Psoas muscle (tissue), 8 donors: ENCODE measurements around the gene SURF6. TPM values are rescaled to one million over a fixed set of nuclear protein-coding genes. Genes with fewer than 3 reads are reported as not detected.

ENCODE experiments used
- ATAC-seq, 4 donors: fragments of 200-7000 bp; cut with Tn5 transposase; one replicate each; pipeline ENCODE4 v1.9.1; 2020; ENCODE audit warnings: moderate library complexity in 3 of 4, mild to moderate bottlenecking in 2 of 4
- DNase-seq, 2 donors: peaks; one replicate each; pipeline ENCODE4 v3.0.0-alpha.2; 2020
- H3K27ac ChIP-seq: fragments of 200-600 bp; one replicate; pipeline ENCODE4 v1.8.0; 2022
- H3K27me3 ChIP-seq, 3 donors: fragments of 200-600 bp in 1 of 3; one replicate each; pipeline versions ENCODE4 v1.6.1 to v1.8.0; 2013 to 2022; ENCODE audit warnings: low read length in 2 of 3, mild to moderate bottlenecking in 2 of 3, moderate library complexity in 1 of 3; ENCODE audit not compliant: insufficient read depth in 3 of 3
- H3K36me3 ChIP-seq, 2 donors: fragments of 200-600 bp in 1 of 2; one replicate each; pipeline versions ENCODE4 v1.6.1 to v1.8.0; 2013 to 2022; ENCODE audit warnings: low read depth in 1 of 2, mild to moderate bottlenecking in 1 of 2, moderate library complexity in 1 of 2; ENCODE audit not compliant: insufficient read depth in 1 of 2
- H3K4me1 ChIP-seq: fragments of 200-600 bp; one replicate; pipeline ENCODE4 v1.8.0; 2022
- H3K4me3 ChIP-seq: fragments of 200-600 bp; one replicate; pipeline ENCODE4 v1.8.0; 2022; ENCODE audit warnings: mild to moderate bottlenecking
- H3K9me3 ChIP-seq: fragments of 200-600 bp; one replicate; pipeline ENCODE4 v1.8.0; 2022
- WGBS, 3 donors: extraction: QIAGEN DNeasy Blood & Tissue Kit; methylation state at CpG; one replicate each; pipeline versions ENCODE4 v1.1.6 to v1.1.7; 2013; 5-methylcytosine and 5-hydroxymethylcytosine counted together
- intact Hi-C, 2 donors: fragments of 100-400 bp; cut with DNase I; formaldehyde crosslinking; loops; one replicate each; pipeline versions ENCODE4 v1.11.0 to v1.14.2; 2022
- polyA plus RNA-seq, 3 donors: library from polyadenylated mRNA; stranded (reverse); fragments of 200-250 nt; gene quantifications; one replicate each; pipeline ENCODE4 v1.2.3, GENCODE V29; 2013
- total RNA-seq, 4 donors: library from RNA; stranded (reverse); fragmentation: NEBNext Ultra II Directional in 2 of 4; extraction: Animal tissue kit (Norgen Biotek cat#: 25700) in 2 of 4; gene quantifications; one replicate each; pipeline versions ENCODE4 v1.2.1 to v1.2.4, GENCODE V29; 2021 to 2023
- TF ChIP-seq, protein P1 (sequence below): fragments of 200-600 bp; IDR thresholded peaks from one replicate; pipeline ENCODE4 v1.8.0; 2022; ENCODE audit warnings: antibody characterized with exemption
- donor health status: healthy with polysubstance abuse.
- donor health status: DM: no; HTN: no; CAD: no; lungs with moderate emphysema.
- donor health status: Bipolar disorder and iron deficiency.
- donor health status: healthy.
- donor health status: DM: yes; HTN: yes; CAD: no.
- donor health status: DM: no; HTN: no; CAD: no.
- donor health status: DM: no; HTN: no; CAD: no.
- donor health status: DM: yes; HTN: yes; CAD: no.

The SURF6 gene
- total and polyA plus RNA-seq, 7 donors: 11.4 to 43.0 (median 27.3) TPM

DNA sequence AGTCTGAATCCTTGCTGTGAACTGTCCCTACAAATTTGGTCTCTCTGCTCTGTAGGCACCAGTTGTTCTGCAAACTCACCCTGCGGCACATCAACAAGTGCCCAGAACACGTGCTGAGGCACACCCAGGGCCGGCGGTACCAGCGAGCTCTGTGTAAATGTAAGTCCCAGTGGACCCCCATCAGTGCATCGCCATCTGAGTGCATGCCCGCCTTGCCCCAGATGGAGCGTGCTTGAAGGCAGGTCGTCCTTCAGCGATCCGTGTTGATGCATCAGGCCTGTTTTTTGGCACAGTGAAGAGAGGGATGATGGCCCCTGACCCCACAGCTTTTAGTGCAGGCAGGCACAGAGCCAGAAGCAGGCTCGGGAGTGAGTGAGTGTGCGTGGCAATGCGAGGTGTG lies 21.7 kb upstream of the SURF6 start:
- Histone ChIP-seq H3K27me3 (no peaks in the 10 kb centered on the region), H3K4me1 (peaks cover 25% of the 10 kb centered on the region), H3K27ac (no peak overlapping the region), H3K9me3 (no peaks in the 10 kb centered on the region), H3K4me3 (no peak overlapping the region), H3K36me3 (peaks cover 3 to 54% of the 10 kb centered on the region in 2 donors)
- DNase-seq: no peak
- WGBS, 3 donors: 77 to 85% (median 77%) methylated on average over 14 of the region's 14 CpGs
- ATAC-seq: no peak
- TF ChIP-seq, protein P1, sequence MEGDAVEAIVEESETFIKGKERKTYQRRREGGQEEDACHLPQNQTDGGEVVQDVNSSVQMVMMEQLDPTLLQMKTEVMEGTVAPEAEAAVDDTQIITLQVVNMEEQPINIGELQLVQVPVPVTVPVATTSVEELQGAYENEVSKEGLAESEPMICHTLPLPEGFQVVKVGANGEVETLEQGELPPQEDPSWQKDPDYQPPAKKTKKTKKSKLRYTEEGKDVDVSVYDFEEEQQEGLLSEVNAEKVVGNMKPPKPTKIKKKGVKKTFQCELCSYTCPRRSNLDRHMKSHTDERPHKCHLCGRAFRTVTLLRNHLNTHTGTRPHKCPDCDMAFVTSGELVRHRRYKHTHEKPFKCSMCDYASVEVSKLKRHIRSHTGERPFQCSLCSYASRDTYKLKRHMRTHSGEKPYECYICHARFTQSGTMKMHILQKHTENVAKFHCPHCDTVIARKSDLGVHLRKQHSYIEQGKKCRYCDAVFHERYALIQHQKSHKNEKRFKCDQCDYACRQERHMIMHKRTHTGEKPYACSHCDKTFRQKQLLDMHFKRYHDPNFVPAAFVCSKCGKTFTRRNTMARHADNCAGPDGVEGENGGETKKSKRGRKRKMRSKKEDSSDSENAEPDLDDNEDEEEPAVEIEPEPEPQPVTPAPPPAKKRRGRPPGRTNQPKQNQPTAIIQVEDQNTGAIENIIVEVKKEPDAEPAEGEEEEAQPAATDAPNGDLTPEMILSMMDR: no peak
- intact Hi-C loops: loop anchor here in 1 of 2 donors (5.0 to 10.0 kb wide), 3 partner anchors 50 to 130 kb away; no protein-coding TSS in a partner anchor

DNA sequence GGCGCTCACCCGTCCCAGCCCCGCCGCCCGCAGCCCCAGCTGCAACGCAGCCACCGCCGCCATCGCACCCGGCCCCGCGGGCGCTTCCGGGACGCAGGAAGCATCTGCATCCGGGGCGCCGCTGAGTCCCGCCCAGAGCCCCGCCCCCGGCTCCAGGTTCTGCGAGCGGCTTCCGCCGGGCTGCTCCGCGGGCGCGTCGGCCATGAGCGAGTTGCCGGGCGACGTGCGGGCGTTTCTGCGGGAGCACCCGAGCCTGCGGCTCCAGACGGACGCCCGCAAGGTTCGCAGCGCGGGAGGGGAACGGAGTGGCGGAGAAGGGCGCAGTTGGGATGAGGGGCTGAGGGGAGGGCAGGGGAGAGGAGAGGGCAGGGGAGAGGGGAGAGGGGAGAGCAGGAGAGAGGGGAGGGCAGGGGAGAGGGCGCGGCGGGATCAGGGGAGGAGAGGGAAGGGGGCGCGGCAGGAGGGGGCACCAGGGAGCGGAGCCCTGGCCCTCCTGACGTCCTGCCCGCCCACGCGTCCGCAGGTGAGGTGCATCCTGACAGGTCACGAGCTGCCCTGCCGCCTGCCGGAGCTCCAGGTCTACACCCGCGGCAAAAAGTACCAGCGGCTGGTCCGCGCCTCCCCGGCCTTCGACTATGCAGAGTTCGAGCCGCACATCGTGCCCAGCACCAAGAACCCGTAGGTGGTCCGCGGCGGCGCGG lies 20.6 kb upstream of the SURF6 start, which contains the start of the genes SURF1 and SURF2:
Gene SURF1, minus strand, starts transcription at position 97 of the 701 bp plus-strand sequence. Its CDS starts 34 bp downstream, at position 63.
Gene SURF2, plus strand, starts transcription at position 160 of the 701 bp plus-strand sequence. Its CDS starts 43 bp downstream, at position 203.
- TF ChIP-seq, protein P1: no peak
- intact Hi-C loops: loop anchor here in 1 of 2 donors (5.0 to 10.0 kb wide), 3 partner anchors 51 to 131 kb away; no protein-coding TSS in a partner anchor
- Histone ChIP-seq H3K27me3 (no peaks in the 10 kb centered on the region), H3K9me3 (no peaks in the 10 kb centered on the region), H3K27ac (peak within 1 kb of the TSS; percentile 79), H3K4me3 (peak within 1 kb of the TSS; percentile 72), H3K36me3 (peaks cover under 1 to 54% of the 10 kb centered on the region in 2 donors), H3K4me1 (peaks cover 25% of the 10 kb centered on the region)
- 1 to 2% (median 1%) methylated on average over 39 to 78 of the region's 78 CpGs for WGBS, 3 donors
- DNase-seq: peak; percentile 92 to 95
- peak; percentile 81 to 90 (median 86) for ATAC-seq

DNA sequence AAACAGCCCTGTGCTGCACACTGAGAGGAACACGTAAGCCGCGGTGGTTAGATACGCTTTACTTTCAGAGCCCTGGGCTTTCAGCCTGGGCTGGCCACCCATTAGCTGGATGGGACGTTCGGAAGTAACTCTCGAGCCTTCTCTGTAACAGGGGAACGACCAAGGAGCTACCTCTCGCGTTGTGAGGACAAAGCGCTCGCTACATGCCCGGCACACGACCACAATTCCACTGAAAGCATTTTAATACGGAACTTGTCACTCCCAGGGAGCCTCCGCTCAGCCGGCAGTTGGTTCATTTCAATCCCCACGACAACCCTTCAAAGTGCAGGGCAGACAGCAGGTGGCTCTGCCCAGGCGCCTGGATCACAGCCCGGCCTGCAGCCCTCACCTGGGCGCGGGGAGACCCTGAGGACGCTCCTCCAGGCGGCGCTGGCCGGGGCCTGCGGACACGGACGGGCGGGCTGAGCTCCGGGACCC lies 19.9 kb upstream of the SURF6 start:
- no peak for DNase-seq
- intact Hi-C loops: loop anchor here in 1 of 2 donors (5.0 to 10.0 kb wide), 3 partner anchors 51 to 131 kb away; no protein-coding TSS in a partner anchor
- Histone ChIP-seq H3K36me3 (peaks cover 0 to 54% of the 10 kb centered on the region in 2 donors), H3K27ac (peak overlapping the region; percentile 79), H3K4me1 (peaks cover 26% of the 10 kb centered on the region), H3K9me3 (no peaks in the 10 kb centered on the region), H3K27me3 (no peaks in the 10 kb centered on the region), H3K4me3 (peak overlapping the region; percentile 72)
- TF ChIP-seq, protein P1: no peak
- ATAC-seq: peak; percentile 23 to 58 (median 44)
- 0 to 2% (median 0%) methylated on average over 21 to 31 of the region's 31 CpGs for WGBS, 3 donors

DNA sequence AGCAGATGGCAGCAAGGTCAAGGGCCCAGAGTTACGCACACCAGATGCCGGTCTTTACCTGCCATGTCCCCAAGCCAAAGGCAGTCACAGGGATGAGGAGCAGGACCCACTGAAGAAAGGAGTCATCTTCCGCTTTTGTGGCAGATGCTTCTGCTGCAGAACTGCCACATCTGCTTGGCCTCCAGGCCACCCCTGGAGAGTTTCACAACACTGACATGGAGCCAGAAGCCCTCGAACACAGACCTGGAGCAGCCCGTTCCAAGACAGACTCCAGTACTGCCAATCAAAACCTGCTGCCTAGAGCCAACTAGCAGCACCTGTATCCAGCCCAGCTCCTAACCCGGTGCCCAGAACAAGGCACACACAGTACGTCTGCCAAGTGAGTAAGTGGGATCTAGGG lies 18.8 kb upstream of the SURF6 start:
- Histone ChIP-seq H3K9me3 (no peaks in the 10 kb centered on the region), H3K36me3 (peaks cover 4 to 56% of the 10 kb centered on the region in 2 donors), H3K4me1 (peaks cover 30% of the 10 kb centered on the region), H3K27me3 (no peaks in the 10 kb centered on the region), H3K27ac (no peak overlapping the region), H3K4me3 (peak overlapping the region; percentile 72)
- no peak for ATAC-seq
- intact Hi-C loops: loop anchor here in 1 of 2 donors (5.0 to 10.0 kb wide), 3 partner anchors 53 to 133 kb away; no protein-coding TSS in a partner anchor
- TF ChIP-seq, protein P1: no peak
- WGBS, 3 donors: 57 to 68% (median 65%) methylated on average over 7 of the region's 7 CpGs
- no peak for DNase-seq
